Gastroesophageal sphincter (tissue), 4 donors: ENCODE results near the gene GRK5. TPM values are rescaled to one million over a fixed set of nuclear protein-coding genes. Genes with fewer than 3 reads are reported as not detected.

Experiments used
- ATAC-seq: fragments of 150-250 bp; one replicate; pipeline ENCODE4 v1.9.1; 2016; ENCODE audit warnings: mild to moderate bottlenecking, moderate library complexity
- H3K27ac ChIP-seq, 4 donors: fragments of 200-600 bp; sonication (generic) in 3 of 4; 1 replicate in 3 of 4; 2 replicates in 1 of 4; pipeline ENCODE4 v1.5.1; 2016 to 2019
- H3K27me3 ChIP-seq: fragments of 200-600 bp; sonication (generic); one replicate; pipeline ENCODE4 v1.5.1; 2019
- H3K36me3 ChIP-seq, 2 donors: fragments of 200-600 bp; sonication (generic); one replicate each; pipeline ENCODE4 v1.5.1; 2019; ENCODE audit warnings: control low read depth in 1 of 2
- H3K4me1 ChIP-seq, 3 donors: fragments of 200-600 bp; sonication (generic); 1 replicate in 2 of 3; 2 replicates in 1 of 3; pipeline ENCODE4 v1.5.1; 2016 to 2019; ENCODE audit warnings: control low read depth in 2 of 3
- H3K4me3 ChIP-seq, 2 donors: fragments of 200-600 bp; sonication (generic); one replicate each; pipeline ENCODE4 v1.5.1; 2019; ENCODE audit warnings: mild to moderate bottlenecking in 1 of 2, moderate library complexity in 1 of 2
- H3K9me3 ChIP-seq, 3 donors: fragments of 200-600 bp; sonication (generic); one replicate each; pipeline ENCODE4 v1.5.1; 2017 to 2019; ENCODE audit warnings: control low read depth in 2 of 3
- EP300 ChIP-seq: sonication (generic); formaldehyde crosslinking; IDR thresholded peaks from one replicate; pipeline ENCODE4 v1.6.1; 2017; ENCODE audit warnings: antibody characterized with exemption, mild to moderate bottlenecking
- POLR2A ChIP-seq, 2 donors: fragments of 450-650 bp; IDR thresholded peaks; one replicate each; pipeline ENCODE4 v1.6.1; 2017; ENCODE audit warnings: antibody characterized with exemption in 2 of 2, mild to moderate bottlenecking in 2 of 2, moderate library complexity in 1 of 2
- POLR2AphosphoS5 ChIP-seq: sonication (generic); formaldehyde crosslinking; IDR thresholded peaks from one replicate; pipeline ENCODE4 v1.6.1; 2017; ENCODE audit warnings: antibody characterized with exemption
- WGBS, 2 donors: methylation state at CpG; one replicate each; pipeline ENCODE4 v1.1.5; 2018; ENCODE audit warnings: low coverage in 1 of 2; 5-methylcytosine and 5-hydroxymethylcytosine counted together
- total RNA-seq, 4 donors: library from RNA; depleted of rRNA; stranded (reverse); fragments of >200 nt; gene quantifications; one replicate each; pipeline ENCODE4 v1.1.0, GENCODE V29; 2016
- TF ChIP-seq, protein P1 (sequence below), 4 experiments: fragments of 200-600 bp in 2 of 4; fragments of 450-650 bp in 2 of 4; sonication (generic) in 1 of 4; IDR thresholded peaks; one replicate each; pipeline ENCODE4 v1.5.1; 2017 to 2019; ENCODE audit warnings: antibody characterized with exemption in 4 of 4, mild to moderate bottlenecking in 2 of 4, moderate library complexity in 2 of 4

The GRK5 gene
- total RNA-seq, 4 donors from 2014 or later, result 28.8 to 71.6 (median 47.7) TPM

DNA sequence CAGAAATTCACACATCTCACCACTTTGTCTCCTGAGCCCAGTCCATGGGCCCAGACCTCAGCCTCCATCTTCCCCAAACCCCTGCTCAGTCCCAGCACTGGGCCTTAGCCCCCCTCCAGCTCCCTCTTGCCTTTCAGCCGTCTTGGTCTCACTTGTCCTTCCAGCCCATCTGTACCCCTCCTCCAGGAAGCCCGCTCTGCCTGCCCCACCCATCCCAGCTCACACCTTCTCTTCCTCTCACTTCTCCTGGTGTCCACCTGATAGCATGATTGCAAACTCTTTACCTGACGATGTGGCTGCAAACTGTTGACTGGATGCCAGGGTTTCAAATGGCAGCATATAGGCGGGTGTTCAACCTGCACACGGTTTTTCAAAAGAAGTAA, 238.6 kb downstream of the GRK5 start:
- Histone ChIP-seq H3K27ac (peak overlapping the region in 1 of 4 donors; percentile 21), H3K27me3 (no peaks in the 10 kb centered on the region), H3K9me3 (no peaks in the 10 kb centered on the region), H3K36me3 (peaks cover 0 to 71% of the 10 kb centered on the region in 2 donors), H3K4me3 (no peak overlapping the region), H3K4me1 (peaks cover 0 to 42% (median 4%) of the 10 kb centered on the region in 3 donors)
- WGBS, 2 donors, result 92% methylated on average over 2 to 5 of the region's 5 CpGs
- no peak for ATAC-seq
- TF ChIP-seq, protein P1, sequence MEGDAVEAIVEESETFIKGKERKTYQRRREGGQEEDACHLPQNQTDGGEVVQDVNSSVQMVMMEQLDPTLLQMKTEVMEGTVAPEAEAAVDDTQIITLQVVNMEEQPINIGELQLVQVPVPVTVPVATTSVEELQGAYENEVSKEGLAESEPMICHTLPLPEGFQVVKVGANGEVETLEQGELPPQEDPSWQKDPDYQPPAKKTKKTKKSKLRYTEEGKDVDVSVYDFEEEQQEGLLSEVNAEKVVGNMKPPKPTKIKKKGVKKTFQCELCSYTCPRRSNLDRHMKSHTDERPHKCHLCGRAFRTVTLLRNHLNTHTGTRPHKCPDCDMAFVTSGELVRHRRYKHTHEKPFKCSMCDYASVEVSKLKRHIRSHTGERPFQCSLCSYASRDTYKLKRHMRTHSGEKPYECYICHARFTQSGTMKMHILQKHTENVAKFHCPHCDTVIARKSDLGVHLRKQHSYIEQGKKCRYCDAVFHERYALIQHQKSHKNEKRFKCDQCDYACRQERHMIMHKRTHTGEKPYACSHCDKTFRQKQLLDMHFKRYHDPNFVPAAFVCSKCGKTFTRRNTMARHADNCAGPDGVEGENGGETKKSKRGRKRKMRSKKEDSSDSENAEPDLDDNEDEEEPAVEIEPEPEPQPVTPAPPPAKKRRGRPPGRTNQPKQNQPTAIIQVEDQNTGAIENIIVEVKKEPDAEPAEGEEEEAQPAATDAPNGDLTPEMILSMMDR (IDR thresholded peaks at IDR 0.05), result no peak
- no peak for TF ChIP-seq POLR2AphosphoS5
- no peak for TF ChIP-seq EP300
- no peak for TF ChIP-seq POLR2A (IDR thresholded peaks at IDR 0.05)

DNA sequence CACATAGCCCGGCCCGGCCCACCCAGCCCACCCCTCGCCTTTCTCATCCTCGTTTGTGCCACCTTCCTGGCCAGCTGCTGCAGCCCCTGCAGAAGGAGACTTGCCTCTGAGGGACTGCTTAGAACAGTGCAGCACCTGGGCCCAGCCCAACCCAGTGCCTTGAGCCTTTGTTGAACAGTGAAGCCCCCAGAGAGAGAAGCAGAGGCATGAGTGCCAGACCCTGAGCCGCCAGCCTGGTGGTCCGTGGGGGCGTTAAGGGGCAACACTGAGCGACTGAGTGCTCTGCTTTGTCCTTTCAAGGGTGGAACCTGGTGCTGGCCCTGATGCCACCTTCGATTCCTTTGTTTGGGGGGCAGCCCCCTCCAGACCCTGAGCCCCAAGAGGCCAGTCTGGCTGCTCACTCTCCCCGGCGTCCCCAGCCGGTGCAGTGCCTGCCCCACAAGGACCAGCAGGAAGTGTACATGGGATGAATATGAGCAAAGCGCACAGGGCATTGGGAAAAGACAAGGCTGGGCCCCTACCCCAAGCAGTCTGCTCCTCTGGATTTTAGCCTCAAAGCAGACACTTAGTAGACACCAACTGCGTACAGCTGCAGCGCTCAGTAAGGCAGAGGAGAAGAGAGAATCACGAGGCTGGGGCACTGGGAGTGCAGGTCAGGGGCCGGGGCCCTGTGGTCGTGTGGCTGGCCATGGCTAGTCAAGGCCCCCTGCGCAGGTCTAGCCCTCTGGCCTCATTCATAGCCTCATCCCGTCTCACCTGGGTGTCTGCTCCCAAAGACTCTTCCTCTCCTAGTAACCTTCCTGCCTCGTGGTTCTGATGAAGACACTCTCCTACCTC, 239.3 kb downstream of the GRK5 start:
- H3K9me3 ChIP-seq, result no peaks in the 10 kb centered on the region
- peaks cover 0 to 37% (median 0%) of the 10 kb centered on the region in 3 donors for H3K4me1 ChIP-seq
- 88 to 91% methylated on average over 4 to 6 of the region's 21 CpGs for WGBS, 2 donors
- no peak overlapping the region for H3K27ac ChIP-seq
- H3K27me3 ChIP-seq, result no peaks in the 10 kb centered on the region
- TF ChIP-seq POLR2A (IDR thresholded peaks at IDR 0.05), result no peak
- TF ChIP-seq, protein P1 (IDR thresholded peaks at IDR 0.05), result no peak
- no peak for TF ChIP-seq POLR2AphosphoS5
- no peak for TF ChIP-seq EP300
- peaks cover 0 to 77% of the 10 kb centered on the region in 2 donors for H3K36me3 ChIP-seq
- H3K4me3 ChIP-seq, result no peak overlapping the region
- ATAC-seq, result no peak

DNA sequence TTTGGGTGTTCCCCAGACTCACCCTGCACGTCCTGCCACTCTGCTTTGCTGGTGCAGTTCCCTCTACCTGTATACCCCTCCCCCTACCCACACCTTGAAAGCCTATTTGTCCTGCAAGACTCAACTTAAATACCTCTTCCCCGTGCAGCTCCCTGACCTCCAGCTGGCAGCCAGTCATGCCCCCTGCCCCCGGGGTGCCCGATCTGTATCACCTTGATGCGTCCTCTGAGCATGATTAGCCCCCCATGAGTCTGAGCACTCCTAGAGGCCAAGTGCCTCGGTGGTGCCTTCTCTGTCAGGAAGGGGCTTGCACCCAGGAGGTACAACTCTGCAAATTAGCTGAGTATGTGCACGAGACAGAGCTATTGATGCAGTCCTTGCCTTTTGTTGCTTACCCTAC, 240.1 kb downstream of the GRK5 start:
- no peak for ATAC-seq
- Histone ChIP-seq H3K27me3 (no peaks in the 10 kb centered on the region), H3K27ac (no peak overlapping the region), H3K4me3 (no peak overlapping the region), H3K9me3 (no peaks in the 10 kb centered on the region), H3K36me3 (peaks cover 0 to 77% of the 10 kb centered on the region in 2 donors), H3K4me1 (peaks cover 0 to 29% (median 0%) of the 10 kb centered on the region in 3 donors)
- WGBS, 2 donors, result 57 to 85% methylated on average over 1 to 4 of the region's 7 CpGs
- TF ChIP-seq POLR2A (IDR thresholded peaks at IDR 0.05), result no peak
- TF ChIP-seq POLR2AphosphoS5, result no peak
- TF ChIP-seq EP300, result no peak
- TF ChIP-seq, protein P1 (IDR thresholded peaks at IDR 0.05), result no peak

DNA sequence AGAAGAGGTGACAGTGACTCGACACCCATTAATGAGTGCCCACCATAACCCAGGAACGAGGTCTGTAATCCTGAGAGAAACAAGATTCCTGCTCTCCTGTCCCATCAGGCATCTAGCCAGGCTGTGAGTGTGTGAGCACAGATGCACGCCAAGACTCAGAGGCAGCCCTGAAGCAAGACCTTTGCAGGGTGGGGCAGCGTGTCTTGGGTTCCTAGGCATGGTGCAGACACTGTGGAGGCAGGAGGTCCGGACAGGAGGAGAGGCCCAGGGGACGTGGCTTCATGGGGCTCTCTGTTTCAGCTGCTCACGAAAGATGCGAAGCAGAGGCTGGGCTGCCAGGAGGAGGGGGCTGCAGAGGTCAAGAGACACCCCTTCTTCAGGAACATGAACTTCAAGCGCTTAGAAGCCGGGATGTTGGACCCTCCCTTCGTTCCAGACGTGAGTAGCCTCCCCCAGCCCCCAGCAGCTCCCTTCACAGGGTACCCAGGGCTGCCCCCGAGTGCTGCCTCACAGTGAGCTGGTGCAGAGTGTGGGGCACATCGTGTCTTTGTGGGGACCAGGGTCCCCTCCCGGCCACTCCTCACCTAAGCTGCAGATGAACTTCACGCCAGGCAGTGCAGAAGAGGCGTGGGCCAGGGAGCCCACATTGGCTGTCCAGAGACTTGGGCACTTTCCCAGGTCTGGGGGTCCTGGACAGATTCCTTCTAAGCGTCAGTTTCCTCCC, 240.6 kb downstream of the GRK5 start:
- no peaks in the 10 kb centered on the region for H3K27me3 ChIP-seq
- ATAC-seq, result no peak
- 74 to 85% methylated on average over 3 to 7 of the region's 18 CpGs for WGBS, 2 donors
- H3K4me3 ChIP-seq, result no peak overlapping the region
- H3K27ac ChIP-seq, result no peak overlapping the region
- TF ChIP-seq, protein P1 (IDR thresholded peaks at IDR 0.05), result no peak
- no peak for TF ChIP-seq POLR2AphosphoS5
- TF ChIP-seq POLR2A (IDR thresholded peaks at IDR 0.05), result no peak
- no peak for TF ChIP-seq EP300
- no peaks in the 10 kb centered on the region for H3K9me3 ChIP-seq
- peaks cover 0 to 28% (median 0%) of the 10 kb centered on the region in 3 donors for H3K4me1 ChIP-seq
- H3K36me3 ChIP-seq, result peaks cover 0 to 82% of the 10 kb centered on the region in 2 donors
